Hematopoietic multipotent progenitor cell treated with erythropoietin and hydrocortisone succinate and interleukin-3 and kit ligand, for 8 days (in vitro differentiated cells): ENCODE results near the gene EYA2.
"Not testable (repeated sequence)": the region's sequence is repeated elsewhere in the genome, so short reads cannot be mapped to it uniquely, and the experiment has no call there.

ENCODE experiments used
- DNase-seq: peaks from one replicate; pipeline ENCODE4 v3.0.0-alpha.2; 2015

The EYA2 gene

DNA sequence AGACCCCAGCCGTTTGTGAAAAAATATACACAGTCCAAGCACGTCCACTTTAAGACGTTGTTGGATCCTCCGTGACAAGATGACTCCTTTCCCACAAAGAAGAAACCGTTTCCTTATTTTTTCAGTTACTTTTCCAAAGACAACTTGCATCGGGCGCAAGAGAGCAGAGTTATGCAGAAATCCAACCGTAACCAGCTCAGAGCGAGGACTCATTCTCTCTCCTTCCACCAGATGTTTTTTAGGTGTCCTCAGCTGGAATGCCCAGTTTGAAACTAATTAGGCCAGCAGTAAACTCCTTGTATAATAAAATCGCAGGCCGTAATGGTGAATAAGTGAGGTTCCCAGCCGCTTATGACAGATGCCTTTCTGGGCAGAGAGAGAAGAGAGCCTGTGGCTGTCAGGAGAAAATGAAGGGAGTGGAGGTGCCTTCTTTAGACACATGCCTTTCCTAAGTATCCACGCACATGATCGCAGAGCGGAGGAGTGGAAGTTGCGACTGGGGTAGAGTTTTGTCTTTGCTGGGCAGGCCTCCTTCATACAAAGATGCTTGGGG, 2.8 kb downstream of the EYA2 start:
- no peak for DNase-seq

DNA sequence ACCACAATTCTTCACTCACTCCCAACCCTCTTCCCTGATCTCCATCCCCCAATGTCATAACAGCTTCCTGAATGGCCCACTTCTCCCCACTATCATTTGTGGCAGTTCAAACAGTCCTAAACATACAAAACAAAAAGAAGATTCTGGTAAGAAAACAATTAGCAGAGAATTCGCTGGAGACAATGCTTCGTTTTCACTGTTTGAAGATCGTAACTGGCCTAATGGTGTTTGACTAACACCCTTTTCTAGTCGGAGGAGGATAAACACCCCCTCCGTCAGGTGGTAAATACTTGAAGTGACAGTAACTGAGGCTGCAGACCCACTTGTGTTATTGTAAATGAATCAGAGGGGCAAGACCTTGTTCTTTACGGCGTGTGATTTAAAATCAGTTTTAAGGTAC, 3.8 kb downstream of the EYA2 start:
- no peak for DNase-seq

DNA sequence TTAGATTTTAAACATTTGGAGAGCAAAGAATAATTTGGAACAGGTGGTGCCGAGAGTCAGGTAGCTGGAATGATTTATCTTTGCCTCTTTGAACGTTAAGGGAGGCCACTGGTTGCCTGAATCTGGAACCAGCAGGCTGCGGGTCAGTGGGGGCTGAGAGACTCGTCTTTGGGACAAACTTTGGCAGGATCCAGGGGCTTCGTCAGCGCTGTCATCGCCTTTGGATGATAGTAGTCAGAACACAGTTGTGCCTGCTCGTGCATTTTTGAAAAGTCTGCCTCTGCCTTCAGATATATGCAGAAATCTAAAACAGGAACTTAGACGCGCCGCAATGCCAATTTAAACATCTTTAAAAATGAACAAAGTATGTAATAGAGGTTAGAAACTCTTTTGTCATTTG, 5.0 kb downstream of the EYA2 start:
- no peak for DNase-seq

DNA sequence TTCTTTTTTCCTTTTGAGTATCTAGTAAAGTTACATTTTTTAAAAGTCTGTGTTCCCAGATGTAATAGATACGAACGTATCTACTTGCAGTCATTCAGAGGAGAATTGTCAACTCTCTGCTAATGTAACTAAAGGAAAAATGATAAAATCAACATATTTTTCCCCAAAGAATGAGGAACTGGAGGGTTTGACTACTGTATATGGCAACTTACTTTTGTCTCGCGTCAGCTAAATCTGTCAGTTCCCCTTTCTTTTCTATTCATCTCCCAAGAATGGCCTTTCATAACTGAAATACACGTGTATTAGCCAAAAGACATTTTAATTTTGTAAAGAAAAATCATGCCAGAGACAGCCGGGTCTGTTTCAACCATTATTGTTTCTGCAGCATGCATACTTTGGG, 5.4 kb downstream of the EYA2 start:
- no peak for DNase-seq

GRCh38 chr20:46900826-46901225, 6.2 kb downstream of the EYA2 start:
- DNase-seq = no peak

DNA sequence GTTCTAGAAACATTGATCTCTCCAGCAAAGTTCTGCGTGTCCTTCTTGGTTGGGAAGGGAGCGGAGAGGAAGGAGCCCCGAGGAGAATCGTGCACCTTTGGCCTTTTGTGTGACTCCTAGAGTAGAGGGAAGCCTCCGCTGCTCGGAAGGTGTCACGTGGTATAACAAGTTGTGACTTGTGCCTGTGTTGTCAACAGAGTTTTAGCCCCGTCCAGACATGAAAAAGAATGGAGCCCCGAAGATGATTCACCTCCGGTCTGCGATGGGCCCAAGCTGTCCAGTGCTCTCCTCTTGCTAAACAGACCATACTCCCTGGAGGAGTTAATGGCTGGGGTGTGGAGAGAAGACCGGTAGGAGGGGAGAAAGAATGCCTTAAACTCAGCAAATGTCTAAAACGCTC, 7.0 kb downstream of the EYA2 start:
- DNase-seq = no peak

- DNase-seq = no peak
Observed at GRCh38 chr20:46903256-46903655, 8.6 kb downstream of the EYA2 start.

GRCh38 chr20:46903937-46904336, 9.3 kb downstream of the EYA2 start:
- no peak for DNase-seq

DNA sequence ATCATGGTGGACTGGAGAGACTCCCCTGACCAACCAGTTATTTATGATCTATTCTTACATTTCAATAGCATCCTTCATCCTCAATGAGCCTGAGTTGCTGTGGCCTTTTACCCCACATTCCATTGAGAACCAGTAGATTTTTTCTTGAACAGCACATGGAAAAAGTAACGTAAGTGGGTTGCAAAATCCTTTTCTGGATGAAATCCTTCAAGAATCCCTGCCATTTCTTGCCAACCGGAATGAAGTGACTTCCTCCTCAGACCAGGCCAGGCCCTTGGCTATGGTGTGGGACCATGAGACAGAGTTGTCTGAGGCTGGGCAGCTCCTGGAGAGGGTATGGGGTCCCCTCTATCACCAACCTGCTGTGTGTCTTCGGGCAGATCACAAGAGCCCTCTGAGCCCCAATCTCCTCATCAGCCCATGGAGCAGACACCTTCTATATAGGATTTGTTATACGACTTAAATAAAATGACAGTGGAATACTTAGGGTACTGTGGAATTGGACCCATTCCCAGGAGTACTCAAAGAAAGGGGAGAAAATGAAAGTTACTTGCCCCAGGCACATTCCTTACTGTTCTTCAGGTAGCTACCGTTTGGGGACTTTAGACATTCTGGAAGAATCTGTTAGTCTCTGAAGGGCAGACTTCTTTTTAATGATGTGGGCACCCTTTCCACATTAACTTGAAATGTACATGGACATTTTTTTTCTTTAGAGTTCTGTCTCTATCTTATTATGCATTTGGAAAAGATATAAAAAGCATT, 10.9 kb downstream of the EYA2 start:
- DNase-seq = no peak

DNA sequence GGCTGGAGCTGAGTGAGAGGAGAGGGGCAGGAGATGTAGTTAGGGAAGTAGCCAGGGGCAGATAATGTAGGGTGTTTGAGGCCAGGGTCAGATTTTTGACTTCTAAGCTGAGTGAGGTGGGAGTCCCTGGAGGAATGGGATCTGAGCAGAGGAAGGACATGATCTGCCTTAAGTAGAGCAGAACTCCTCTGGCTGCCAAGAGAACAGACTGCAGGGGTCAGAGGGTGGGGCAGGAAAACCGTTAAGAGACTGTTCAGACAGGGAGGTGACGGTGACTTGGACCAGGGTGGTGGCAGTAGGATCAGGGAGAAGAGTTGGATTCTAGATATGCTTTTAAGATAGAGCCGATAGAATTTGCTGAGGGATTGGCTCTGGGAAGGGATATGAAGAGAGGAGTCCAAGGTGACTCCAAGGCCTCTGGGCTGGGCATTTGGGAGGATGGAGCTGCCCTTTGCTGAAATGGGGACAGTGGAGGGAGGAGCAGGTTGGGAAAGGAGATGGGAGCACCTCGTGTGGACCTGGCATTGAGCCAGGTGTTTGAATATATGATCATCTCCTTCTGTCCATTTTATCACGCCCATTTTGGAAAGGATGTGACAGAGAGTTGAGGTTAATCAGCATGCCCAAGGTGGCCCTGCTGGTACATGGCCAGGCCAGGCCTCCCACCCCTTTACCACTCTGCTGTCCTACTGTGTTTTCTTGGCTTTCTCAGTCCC, 18.8 kb downstream of the EYA2 start:
- no peak for DNase-seq

- DNase-seq = no peak
Observed at GRCh38 chr20:46914789-46915379, 20.2 kb downstream of the EYA2 start.

GRCh38 chr20:46915575-46916257, 21.1 kb downstream of the EYA2 start:
- no peak for DNase-seq

DNA sequence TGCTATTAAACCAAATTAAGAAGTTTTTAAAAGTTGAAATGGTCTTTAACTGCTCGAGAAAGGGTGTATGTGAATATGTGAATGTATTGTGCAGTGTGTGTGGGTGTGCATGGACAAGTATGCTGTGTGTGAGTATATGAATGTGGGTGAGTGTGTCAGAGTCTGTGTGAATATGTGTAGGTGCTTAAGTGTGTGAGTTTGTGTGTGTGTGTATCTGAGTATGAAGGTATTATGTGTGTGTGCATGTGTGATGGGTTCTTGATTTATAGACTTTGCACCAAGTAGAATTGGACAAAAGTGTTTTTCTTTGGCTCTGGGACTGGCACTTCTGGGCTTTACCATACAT, 21.6 kb downstream of the EYA2 start:
- no peak for DNase-seq

GRCh38 chr20:46917155-46917554, 22.5 kb downstream of the EYA2 start:
- no peak for DNase-seq

DNA sequence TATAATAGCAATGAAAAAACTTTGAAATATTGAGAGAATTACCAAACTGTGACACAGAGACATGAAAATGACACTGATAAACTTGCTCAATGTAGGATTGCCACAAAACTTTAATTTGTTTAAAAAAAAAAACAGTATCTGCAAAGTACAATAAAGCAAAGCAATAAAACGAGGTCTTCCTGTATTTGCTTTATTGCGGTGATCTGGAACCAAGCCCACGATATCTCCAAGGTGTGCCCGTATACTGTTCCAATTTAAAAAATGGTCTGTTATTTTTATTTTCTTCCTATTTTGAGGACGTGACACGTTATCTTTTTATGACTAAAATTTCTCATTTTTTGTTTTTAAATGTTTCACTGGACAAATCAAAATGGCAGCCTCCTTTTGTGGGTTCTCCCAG, 25.5 kb downstream of the EYA2 start:
- no peak for DNase-seq

GRCh38 chr20:46922841-46923240, 28.2 kb downstream of the EYA2 start:
- DNase-seq = not testable (repeated sequence)

- DNase-seq = no peak
Observed at GRCh38 chr20:46923550-46923949, 28.9 kb downstream of the EYA2 start.

GRCh38 chr20:46928580-46929132, 34.0 kb downstream of the EYA2 start:
- DNase-seq = no peak

DNA sequence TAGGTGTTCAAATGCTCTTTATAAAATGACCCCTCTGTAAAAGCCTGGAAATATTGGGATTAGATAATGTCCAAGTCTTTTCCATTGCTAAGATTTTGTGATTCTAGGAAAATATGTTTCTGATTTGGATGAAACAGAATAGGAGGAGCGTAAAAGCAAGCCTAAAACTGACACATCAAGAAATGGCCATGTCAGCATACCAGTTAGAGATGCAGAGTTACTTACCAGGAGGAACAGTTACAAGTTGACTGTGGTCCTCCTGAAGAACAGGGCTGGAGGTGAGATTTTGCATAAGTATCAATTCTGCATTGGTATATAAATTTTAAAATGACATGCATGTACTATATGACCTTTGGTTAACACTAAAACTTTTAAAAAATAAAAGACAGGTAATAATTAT, 35.3 kb downstream of the EYA2 start:
- no peak for DNase-seq

GRCh38 chr20:46930640-46931339, 36.1 kb downstream of the EYA2 start:
- DNase-seq = no peak

- no peak for DNase-seq
Observed at GRCh38 chr20:46931699-46932098, 37.1 kb downstream of the EYA2 start.

DNA sequence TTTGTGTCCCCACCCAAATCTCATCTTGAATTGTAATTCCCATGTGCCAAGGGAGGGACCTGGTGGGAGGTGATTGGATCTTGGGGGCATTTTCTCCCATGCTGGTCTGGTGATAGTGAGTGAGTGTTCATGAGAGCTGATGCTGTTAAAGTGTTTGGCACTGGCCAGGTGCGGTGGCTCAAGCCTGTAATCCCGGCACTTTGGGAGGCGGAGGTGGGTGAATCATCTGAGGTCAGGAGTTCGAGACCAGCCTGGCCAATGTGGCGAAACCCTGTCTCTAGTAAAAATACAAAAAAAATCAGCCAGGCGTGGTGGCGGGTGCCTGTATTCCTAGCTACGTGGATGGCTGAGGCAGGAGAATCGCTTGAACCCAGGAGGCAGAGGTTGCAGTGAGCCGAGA, 37.8 kb downstream of the EYA2 start:
- DNase-seq = not testable (repeated sequence)

- no peak for DNase-seq
Observed at GRCh38 chr20:46933150-46933549, 38.5 kb downstream of the EYA2 start.
